Naive B cell (primary cell): ENCODE measurements around the gene CLECL1. TPM values are rescaled to one million over a fixed set of nuclear protein-coding genes. Genes with fewer than 3 reads are reported as not detected.
A peak's percentile ranks its signal among the peaks of the same experiment; 100 is the strongest.
"Not testable (repeated sequence)": the region's sequence is repeated elsewhere in the genome, so short reads cannot be mapped to it uniquely, and the experiment has no call there.

Experiments used
- ATAC-seq, 2 donors: fragments of 150-1000 bp; cut with Tn5 transposase; 2 replicates each; pipeline ENCODE4 v1.10.0; 2021; ENCODE audit warnings: low read depth in 2 of 2, mild to moderate bottlenecking in 2 of 2, moderate library complexity in 2 of 2
- DNase-seq: peaks from one replicate; pipeline ENCODE4 v3.0.0; 2022
- H3K27ac Mint-ChIP-seq, 6 donors: one replicate each; pipeline ENCODE4 v1.8.0; 2020 to 2022; ENCODE audit warnings: mild to moderate bottlenecking in 6 of 6, mixed read lengths in 6 of 6, moderate library complexity in 5 of 6, inconsistent platforms in 2 of 6
- H3K27me3 Mint-ChIP-seq, 3 donors: one replicate each; pipeline ENCODE4 v1.8.0; 2021 to 2022; ENCODE audit warnings: mixed read lengths in 3 of 3, mild to moderate bottlenecking in 1 of 3
- H3K36me3 Mint-ChIP-seq, 2 donors: one replicate each; pipeline ENCODE4 v1.8.0; 2020 to 2022; ENCODE audit warnings: mixed read lengths in 2 of 2, inconsistent platforms in 1 of 2, mild to moderate bottlenecking in 1 of 2
- H3K4me1 Mint-ChIP-seq, 3 donors: one replicate each; pipeline ENCODE4 v1.8.0; 2020 to 2022; ENCODE audit warnings: mixed read lengths in 3 of 3, inconsistent platforms in 1 of 3, mild to moderate bottlenecking in 1 of 3, moderate library complexity in 1 of 3
- H3K4me3 Mint-ChIP-seq, 8 donors: one replicate each; pipeline ENCODE4 v1.8.0; 2020 to 2022; ENCODE audit warnings: mild to moderate bottlenecking in 8 of 8, mixed read lengths in 8 of 8, moderate library complexity in 8 of 8, inconsistent platforms in 2 of 8
- H3K9me3 Mint-ChIP-seq, 7 donors: one replicate each; pipeline ENCODE4 v1.8.0; 2020 to 2022; ENCODE audit warnings: mixed read lengths in 7 of 7, mild to moderate bottlenecking in 5 of 7, inconsistent platforms in 2 of 7, moderate library complexity in 1 of 7
- polyA plus RNA-seq, 6 donors: library from polyadenylated mRNA; unstranded; fragments of 300-500 nt; fragmentation: Illumina TruSeq; gene quantifications; one replicate each; pipeline ENCODE4 v1.2.3, GENCODE V29; 2021; ENCODE audit warnings: low read depth in 6 of 6

CLECL1 gene
- polyA plus RNA-seq, 6 donors from 2014 or later, result 8.9 to 34.0 (median 11.5) TPM

DNA sequence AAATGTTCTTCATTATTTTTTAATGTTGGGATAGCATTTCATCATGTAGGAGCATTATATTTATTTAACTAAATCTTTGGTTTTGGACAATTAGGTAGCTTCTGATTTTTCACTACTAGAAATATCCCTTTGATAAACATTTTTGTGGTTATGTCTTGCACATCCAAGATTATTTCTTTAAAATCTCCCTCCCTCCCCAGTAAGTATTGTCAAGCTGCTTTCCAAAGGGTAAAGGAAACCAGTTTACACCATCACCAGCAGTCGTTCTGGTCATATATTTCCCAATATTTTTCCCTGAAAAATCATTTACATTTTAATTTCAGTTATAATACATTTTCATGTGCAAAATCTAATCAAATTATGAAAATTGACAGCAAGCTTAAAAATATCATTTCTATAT, 16.7 kb upstream of the CLECL1 start:
- no peak for DNase-seq
- Mint-ChIP-seq H3K36me3 (peaks cover 7 to 19% of the 10 kb centered on the region in 2 donors), H3K4me3 (no peak overlapping the region), H3K27me3 (no peaks in the 10 kb centered on the region), H3K4me1 (peaks cover 20 to 44% (median 27%) of the 10 kb centered on the region in 3 donors), H3K9me3 (peaks cover 0 to 4% (median 0%) of the 10 kb centered on the region in 7 donors), H3K27ac (no peak overlapping the region)
- ATAC-seq, result no peak

DNA sequence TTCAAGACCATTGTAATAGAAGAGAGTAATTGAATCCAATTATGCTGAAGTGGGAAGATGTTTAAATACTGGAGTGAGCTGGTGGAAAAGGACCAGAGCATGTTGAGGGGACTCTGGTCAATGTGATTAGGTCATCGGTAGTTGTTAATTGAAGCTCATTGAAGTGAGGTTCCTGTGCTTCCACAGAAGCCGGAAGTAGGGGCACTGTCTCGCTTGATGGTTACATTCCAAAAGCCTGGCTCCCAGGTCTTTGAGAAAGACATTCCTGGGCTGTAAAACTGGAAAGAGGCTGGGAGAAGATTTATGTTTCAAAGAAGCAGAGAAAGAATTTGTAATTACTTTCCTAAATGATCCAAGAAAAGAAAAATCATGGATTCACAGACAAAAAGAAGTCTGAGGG, 12.3 kb upstream of the CLECL1 start:
- peak overlapping the region in 2 of 6 donors; percentile 9 to 42 for H3K27ac Mint-ChIP-seq

DNA sequence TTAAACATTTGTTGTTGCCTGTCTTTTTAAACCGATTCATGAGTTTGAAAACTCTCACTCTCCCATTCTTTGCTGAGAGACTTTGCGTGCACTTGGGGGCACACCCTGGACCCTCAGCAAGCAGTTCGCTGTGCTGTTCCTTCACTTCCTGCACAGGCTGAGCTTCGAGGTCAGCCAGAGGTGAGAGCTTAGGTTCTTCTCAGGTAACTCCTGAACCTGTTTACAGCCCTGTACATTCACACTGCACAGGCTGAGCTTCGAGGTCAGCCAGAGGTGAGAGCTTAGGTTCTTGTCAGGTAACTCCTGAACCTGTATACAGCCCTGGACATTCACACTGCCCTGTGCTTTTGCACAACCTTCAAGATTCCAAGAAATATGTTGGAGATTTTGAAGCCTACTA, 9.8 kb upstream of the CLECL1 start:
- peak overlapping the region; percentile 63 to 97 (median 88) for H3K27ac Mint-ChIP-seq
- ATAC-seq (no peak), DNase-seq (no peak)
- H3K9me3 Mint-ChIP-seq, result peaks cover 0 to 7% (median 0%) of the 10 kb centered on the region in 7 donors
- no peaks in the 10 kb centered on the region for H3K27me3 Mint-ChIP-seq
- peaks cover 44 to 61% (median 48%) of the 10 kb centered on the region in 3 donors for H3K4me1 Mint-ChIP-seq
- peak overlapping the region; percentile 10 to 74 (median 54) for H3K4me3 Mint-ChIP-seq
- no peaks in the 10 kb centered on the region for H3K36me3 Mint-ChIP-seq

More for the DNA sequence above, 12.3 kb upstream of the CLECL1 start:
- Mint-ChIP-seq H3K4me3 (no peak overlapping the region), H3K36me3 (no peaks in the 10 kb centered on the region), H3K9me3 (peaks cover 0 to 3% (median 0%) of the 10 kb centered on the region in 7 donors), H3K27me3 (no peaks in the 10 kb centered on the region), H3K4me1 (peaks cover 36 to 48% (median 40%) of the 10 kb centered on the region in 3 donors)
- DNase-seq (no peak), ATAC-seq (no peak)

DNA sequence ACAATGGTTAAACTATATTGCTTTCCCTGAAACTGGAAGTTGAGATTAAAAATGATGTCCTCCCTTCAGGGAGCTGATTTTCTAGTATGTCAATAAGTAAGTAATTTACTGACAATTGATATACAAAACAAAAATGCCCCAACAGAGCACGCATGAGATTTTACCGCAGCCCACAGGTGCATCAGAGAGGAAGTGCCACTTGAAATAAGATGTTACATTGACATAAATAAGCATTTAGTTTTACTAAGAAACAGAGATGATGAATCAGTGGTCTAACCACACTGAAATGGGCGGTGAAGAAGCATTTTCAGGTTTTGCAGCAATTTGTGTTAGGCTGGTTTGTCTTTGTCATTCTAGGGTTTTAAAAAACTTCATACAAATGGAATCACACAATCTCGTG, 8.8 kb upstream of the CLECL1 start:
- H3K36me3 Mint-ChIP-seq, result no peaks in the 10 kb centered on the region
- H3K9me3 Mint-ChIP-seq, result peaks cover 0 to 7% (median 0%) of the 10 kb centered on the region in 7 donors
- H3K27me3 Mint-ChIP-seq, result no peaks in the 10 kb centered on the region
- peak; percentile 83 to 86 for ATAC-seq
- peak overlapping the region; percentile 10 to 82 (median 57) for H3K4me3 Mint-ChIP-seq
- peak overlapping the region; percentile 82 to 97 (median 88) for H3K27ac Mint-ChIP-seq
- peak; percentile 80 for DNase-seq
- peaks cover 46 to 60% (median 48%) of the 10 kb centered on the region in 3 donors for H3K4me1 Mint-ChIP-seq

DNA sequence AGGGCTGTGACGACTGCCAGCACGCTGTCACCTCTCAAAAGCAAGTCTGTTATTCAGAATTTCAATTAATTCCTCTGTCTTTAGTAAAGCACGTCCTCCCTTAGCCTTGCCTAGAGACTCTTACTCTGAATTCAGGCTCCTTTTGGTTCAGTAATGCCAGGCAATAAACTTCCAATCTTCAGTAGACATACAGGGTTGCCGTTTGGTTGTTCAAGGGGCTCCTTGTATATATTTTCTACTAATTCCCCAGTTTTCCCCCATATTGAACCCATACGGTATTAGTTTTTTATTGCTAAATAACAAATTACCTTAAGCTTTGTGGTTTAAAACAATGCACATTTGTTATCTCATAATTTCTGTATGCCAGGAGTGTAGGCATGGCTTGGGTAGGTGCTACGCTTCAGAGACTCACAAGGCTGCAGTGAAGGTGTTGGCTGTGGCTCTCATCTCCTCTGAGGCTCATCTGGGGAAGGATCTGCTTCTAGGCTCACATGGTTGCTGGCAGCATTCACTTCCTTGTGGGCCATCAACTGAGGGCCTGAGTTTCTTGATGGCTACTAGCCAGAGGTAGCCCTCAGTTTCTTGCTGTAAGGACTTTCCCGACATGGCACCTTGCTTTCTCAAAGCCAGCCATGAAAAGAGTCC, 7.3 kb upstream of the CLECL1 start:
- Mint-ChIP-seq H3K4me3 (peak overlapping the region; percentile 60 to 89 (median 82)), H3K4me1 (peaks cover 59 to 73% (median 63%) of the 10 kb centered on the region in 3 donors), H3K27me3 (no peaks in the 10 kb centered on the region), H3K36me3 (no peaks in the 10 kb centered on the region), H3K9me3 (peaks cover 0 to 9% (median 0%) of the 10 kb centered on the region in 7 donors), H3K27ac (peak overlapping the region; percentile 89 to 97 (median 93))
- ATAC-seq, result peak; percentile 55 to 58
- DNase-seq, result peak; percentile 44

DNA sequence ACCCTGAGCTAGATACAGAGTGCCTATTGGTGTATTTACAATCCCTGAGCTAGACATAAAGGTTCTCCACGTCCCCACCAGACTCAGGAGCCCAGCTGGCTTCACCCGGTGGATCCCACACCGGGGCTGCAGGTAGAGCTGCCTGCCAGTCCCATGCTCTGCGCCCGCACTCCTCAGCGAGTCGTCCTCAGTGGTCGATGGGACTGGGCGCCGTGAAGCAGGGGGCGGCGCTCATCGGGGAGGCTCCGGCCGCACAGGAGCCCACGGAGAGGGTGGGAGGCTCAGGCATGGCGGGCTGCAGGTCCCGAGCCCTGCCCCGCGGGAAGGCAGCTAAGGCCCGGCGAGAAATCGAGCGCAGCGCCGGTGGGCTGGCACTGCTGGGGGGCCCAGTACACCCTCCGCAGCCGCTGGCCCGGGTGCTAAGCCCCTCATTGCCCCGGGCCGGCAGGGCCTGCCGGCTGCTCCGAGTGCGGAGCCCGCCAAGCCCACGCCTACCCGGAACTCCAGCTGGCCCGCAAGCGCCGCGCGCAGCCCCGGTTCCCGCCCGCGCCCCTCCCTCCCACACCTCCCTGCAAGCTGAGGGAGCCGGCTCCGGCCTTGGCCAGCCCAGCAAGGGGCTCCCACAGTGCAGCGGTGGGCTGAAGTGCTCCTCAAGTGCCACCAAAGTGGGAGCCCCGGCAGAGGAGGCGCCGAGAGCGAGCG, 6.7 kb upstream of the CLECL1 start:
- ATAC-seq, H3K9me3 Mint-ChIP-seq, DNase-seq, H3K27me3 Mint-ChIP-seq, H3K36me3 Mint-ChIP-seq: not testable (repeated sequence)
- H3K4me1 Mint-ChIP-seq, result peaks cover 52 to 73% (median 63%) of the 10 kb centered on the region in 3 donors
- peak overlapping the region in 5 of 6 donors; percentile 88 to 96 (median 92) for H3K27ac Mint-ChIP-seq
- peak overlapping the region in 7 of 8 donors; percentile 60 to 89 (median 81) for H3K4me3 Mint-ChIP-seq

DNA sequence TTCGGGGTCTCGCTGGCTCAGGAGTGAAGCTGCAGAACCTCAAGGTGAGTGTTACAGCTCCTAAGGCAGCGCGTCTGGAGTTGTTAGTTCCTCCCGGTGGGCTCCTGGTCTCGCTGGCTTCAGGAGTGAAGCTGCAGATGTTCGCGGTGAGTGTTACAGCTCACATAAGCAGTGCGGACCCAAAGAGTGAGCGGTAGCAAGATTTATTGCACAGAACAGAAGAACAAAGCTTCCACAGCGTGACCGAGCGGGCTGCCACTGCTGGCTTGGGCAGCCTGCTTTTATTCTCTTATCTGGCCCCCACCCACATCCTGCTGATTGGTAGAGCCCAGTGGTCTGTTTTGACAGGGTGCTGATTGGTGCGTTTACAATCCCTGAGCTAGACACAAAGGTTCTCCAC, 6.0 kb upstream of the CLECL1 start:
- not testable (repeated sequence) for H3K36me3 Mint-ChIP-seq, ATAC-seq, H3K27me3 Mint-ChIP-seq, DNase-seq, H3K9me3 Mint-ChIP-seq
- H3K4me3 Mint-ChIP-seq, result peak overlapping the region; percentile 15 to 77 (median 56)
- peak overlapping the region; percentile 57 to 96 (median 88) for H3K27ac Mint-ChIP-seq
- H3K4me1 Mint-ChIP-seq, result peaks cover 52 to 77% (median 63%) of the 10 kb centered on the region in 3 donors

DNA sequence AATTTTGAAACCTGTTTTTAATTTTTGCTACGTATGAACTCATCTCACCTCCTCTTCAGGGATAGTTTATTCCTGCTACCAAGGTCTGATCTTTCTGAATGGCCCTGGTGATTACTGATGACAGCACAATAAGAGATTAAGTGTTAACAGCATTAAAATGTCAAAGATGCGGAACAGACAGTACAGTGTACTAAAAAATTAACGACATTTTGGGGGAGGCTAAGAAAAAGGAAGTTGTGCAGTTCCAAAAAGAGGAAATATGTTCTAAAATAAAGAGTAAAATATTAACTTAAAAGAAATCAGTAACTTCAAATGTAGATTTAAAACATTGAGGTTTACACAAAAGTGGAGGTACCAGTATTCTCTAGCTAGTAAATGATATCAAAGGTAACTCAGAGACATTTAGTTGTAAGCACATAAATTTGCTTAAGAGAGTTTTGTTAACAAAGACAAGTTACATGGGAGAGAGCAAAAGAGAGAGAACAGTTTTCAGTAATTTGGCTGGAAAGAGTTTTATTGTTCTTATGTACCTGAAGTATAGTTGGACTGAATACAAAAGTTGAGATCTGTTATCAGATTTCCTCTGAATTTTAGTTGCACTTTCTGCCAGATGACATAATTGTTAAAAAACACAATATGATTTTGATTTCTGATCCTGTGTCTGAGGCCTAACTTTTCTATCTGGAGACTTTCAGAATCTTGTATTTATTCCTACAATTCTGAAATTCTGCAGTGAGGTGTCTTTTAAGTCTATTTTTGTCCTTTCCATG, 4.2 kb upstream of the CLECL1 start:
- Mint-ChIP-seq H3K9me3 (peaks cover 0 to 9% (median 0%) of the 10 kb centered on the region in 7 donors), H3K36me3 (no peaks in the 10 kb centered on the region), H3K27me3 (no peaks in the 10 kb centered on the region), H3K4me3 (peak overlapping the region; percentile 8 to 85 (median 65)), H3K4me1 (peaks cover 51 to 79% (median 54%) of the 10 kb centered on the region in 3 donors), H3K27ac (peak overlapping the region; percentile 34 to 95 (median 90))
- DNase-seq, result peak; percentile 53
- peak; percentile 53 to 54 for ATAC-seq

DNA sequence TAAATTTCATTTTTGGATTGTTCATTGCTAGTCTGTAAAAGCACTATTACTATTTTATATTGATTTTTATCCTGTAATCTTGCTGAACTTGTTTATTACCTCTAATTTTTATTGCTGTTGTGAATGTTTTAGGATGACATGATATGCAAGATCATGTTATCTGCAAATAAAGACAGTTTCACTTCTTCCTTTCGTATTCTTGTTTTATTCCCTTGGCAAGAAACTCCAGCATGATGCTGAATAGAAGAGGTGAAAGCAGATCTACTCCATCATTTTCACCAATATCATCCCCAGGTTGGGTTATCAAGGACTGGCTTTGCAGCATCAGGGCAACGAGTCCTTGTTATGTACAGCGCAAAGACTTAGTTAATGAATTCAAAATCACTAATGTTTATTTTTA, 2.7 kb upstream of the CLECL1 start:
- no peak for DNase-seq
- Mint-ChIP-seq H3K9me3 (peaks cover 0 to 9% (median 0%) of the 10 kb centered on the region in 7 donors), H3K36me3 (no peaks in the 10 kb centered on the region), H3K4me1 (peaks cover 42 to 86% (median 56%) of the 10 kb centered on the region in 3 donors), H3K4me3 (peak overlapping the region in 4 of 8 donors; percentile 5 to 80 (median 60)), H3K27ac (peak overlapping the region in 4 of 6 donors; percentile 15 to 92 (median 54)), H3K27me3 (no peaks in the 10 kb centered on the region)
- no peak for ATAC-seq

DNA sequence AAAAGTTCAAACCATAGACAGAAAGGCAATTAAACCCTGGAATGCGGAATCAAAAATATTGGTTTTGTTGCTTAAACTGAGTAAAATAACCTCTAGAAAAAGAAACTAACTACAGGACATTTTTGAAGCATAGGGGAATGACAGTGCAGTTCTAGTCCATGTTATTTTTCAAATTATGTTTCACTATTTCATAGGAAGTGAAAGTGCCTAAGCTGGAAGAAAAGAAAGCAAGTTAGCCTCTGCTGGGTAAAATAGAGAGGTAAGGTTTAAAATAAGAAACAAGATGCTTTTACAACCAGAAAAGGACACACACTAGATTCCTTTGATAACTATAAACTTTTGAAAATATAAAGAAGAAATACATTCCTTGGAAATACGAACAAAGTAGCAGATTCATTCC, 1.1 kb downstream of the CLECL1 start:
- no peaks in the 10 kb centered on the region for H3K36me3 Mint-ChIP-seq
- peaks cover 0 to 2% (median 0%) of the 10 kb centered on the region in 7 donors for H3K9me3 Mint-ChIP-seq
- peak overlapping the region; percentile 63 to 89 (median 74) for H3K4me3 Mint-ChIP-seq
- ATAC-seq, result peak; percentile 77 to 89
- no peaks in the 10 kb centered on the region for H3K27me3 Mint-ChIP-seq
- peak; percentile 46 for DNase-seq
- peak overlapping the region; percentile 73 to 91 (median 84) for H3K27ac Mint-ChIP-seq
- H3K4me1 Mint-ChIP-seq, result peaks cover 27 to 68% (median 41%) of the 10 kb centered on the region in 3 donors

DNA sequence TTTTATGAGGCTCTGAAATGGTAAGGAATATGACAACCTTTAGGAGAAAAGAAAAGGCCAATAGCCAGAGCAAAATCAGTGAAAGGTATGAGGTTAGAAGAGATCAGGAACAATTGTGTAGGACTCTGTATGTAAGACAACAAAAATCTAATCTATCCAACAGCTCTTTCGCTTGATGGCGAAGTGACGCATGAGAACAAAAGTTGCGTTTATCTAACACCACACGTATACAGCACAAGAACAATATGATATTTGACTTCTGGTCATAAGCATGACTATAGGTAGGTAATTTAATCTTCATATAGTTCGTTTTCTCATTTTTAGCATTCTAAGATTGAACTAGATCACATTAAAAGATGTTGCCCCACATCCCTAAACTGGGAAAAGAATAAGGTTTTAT, 1.5 kb downstream of the CLECL1 start:
- DNase-seq, result no peak
- H3K27me3 Mint-ChIP-seq, result no peaks in the 10 kb centered on the region
- H3K27ac Mint-ChIP-seq, result peak overlapping the region; percentile 73 to 91 (median 86)
- peak overlapping the region; percentile 53 to 89 (median 74) for H3K4me3 Mint-ChIP-seq
- ATAC-seq, result no peak
- no peaks in the 10 kb centered on the region for H3K36me3 Mint-ChIP-seq
- H3K9me3 Mint-ChIP-seq, result peaks cover 0 to 2% (median 0%) of the 10 kb centered on the region in 7 donors
- H3K4me1 Mint-ChIP-seq, result peaks cover 23 to 64% (median 37%) of the 10 kb centered on the region in 3 donors

DNA sequence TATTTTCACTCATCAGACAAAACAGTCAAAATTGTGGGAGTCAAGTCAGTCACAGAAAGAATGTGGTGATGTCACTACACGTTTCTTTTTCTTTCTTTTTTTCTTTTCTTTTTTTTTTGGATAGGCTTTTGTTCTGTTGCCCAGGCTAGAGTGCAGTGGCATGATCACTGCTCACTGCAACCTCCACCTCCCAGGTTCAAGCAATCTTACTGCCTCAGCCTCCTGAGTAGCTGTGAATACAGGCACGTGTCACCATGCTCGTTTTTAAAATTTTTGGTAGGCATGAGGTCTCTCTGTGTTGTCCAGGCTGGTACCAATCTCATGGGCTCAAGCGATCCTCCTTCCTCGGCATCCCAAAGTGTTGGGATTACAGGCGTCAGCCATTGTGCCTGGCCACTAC, 2.3 kb downstream of the CLECL1 start:
- Mint-ChIP-seq H3K9me3 (no peaks in the 10 kb centered on the region), H3K4me1 (peaks cover 18 to 59% (median 29%) of the 10 kb centered on the region in 3 donors), H3K4me3 (peak overlapping the region in 7 of 8 donors; percentile 33 to 86 (median 63)), H3K27ac (peak overlapping the region in 4 of 6 donors; percentile 20 to 86 (median 82)), H3K27me3 (no peaks in the 10 kb centered on the region), H3K36me3 (no peaks in the 10 kb centered on the region)
- no peak for DNase-seq
- ATAC-seq, result no peak

DNA sequence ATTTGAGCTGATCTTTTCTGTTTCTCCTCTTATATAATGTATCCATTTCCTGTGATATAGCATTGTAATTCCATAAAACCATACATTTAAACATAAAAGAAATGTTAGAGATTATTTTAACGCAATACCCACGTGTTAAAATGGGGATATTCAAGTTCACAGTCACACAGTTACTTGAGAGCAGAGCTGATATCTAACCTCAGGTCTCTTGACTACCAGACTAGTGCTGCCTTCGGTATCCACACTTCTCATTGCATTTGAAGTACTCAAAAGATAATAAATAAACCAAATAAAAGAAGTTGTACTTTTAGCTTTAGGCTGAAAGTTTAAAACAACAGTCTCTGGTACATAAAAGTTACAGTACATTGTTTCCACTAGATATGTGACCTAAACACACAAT, 2.9 kb downstream of the CLECL1 start:
- DNase-seq (no peak), ATAC-seq (no peak)
- Mint-ChIP-seq H3K4me1 (peaks cover 17 to 59% (median 26%) of the 10 kb centered on the region in 3 donors), H3K4me3 (peak overlapping the region in 4 of 8 donors; percentile 34 to 61 (median 48)), H3K27me3 (no peaks in the 10 kb centered on the region), H3K9me3 (no peaks in the 10 kb centered on the region), H3K36me3 (no peaks in the 10 kb centered on the region), H3K27ac (peak overlapping the region in 3 of 6 donors; percentile 7 to 86 (median 49))
